SH-SY5Y (cell line): ENCODE results near the gene RARB.

Source experiments
- GATA2 ChIP-seq: IDR thresholded peaks from 2 replicates; pipeline ENCODE4 v1.6.1; 2011; ENCODE audit warnings: mild to moderate bottlenecking, low read depth, low read length
- GATA3 ChIP-seq: IDR thresholded peaks from 2 replicates; pipeline ENCODE4 v1.6.1; 2011; ENCODE audit warnings: low read depth, mild to moderate bottlenecking, low read length, moderate library complexity

DNA sequence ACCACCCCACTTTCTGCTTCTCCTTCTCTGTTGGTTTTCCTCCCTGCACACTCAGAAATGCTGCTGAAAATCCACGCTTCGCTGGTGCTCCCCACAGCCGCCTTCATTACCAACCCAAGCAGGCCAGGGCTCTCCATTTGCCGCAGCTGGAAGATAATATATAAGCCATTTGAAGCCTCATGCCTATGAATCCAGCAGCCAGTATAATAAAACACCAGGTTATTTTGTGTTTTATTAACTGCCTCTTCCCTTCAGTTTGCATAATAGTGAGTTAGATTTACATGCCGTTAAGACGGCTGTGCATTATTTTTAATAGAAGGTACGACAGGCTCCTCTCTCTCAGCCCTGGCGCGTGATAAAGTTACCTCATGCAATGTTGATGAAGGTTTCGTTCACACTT, 150.0 kb downstream of the RARB start:
- TF ChIP-seq GATA3 = no peak
- no peak for TF ChIP-seq GATA2
